ENCODE results near the gene SNX13.

Gene SNX13

GRCh38 chr7:17900464-17900863 lies 39.8 kb downstream of the SNX13 start:
- Histone ChIP-seq H3K27ac (ENCODE audit: low read depth, low read length) (no peak overlapping the region), H3K9me3 (ENCODE audit: control insufficient read depth in 5 of 5, low read length in 5 of 5) (no peaks in the 10 kb centered on the region), H3K9ac (ENCODE audit: low read length in 5 of 5) (no peak overlapping the region), H3K27me3 (ENCODE audit: control insufficient read depth in 5 of 5, insufficient read depth in 4 of 5, low read length in 5 of 5) (no peaks in the 10 kb centered on the region), H3K36me3 (ENCODE audit: control insufficient read depth in 5 of 5, insufficient read depth in 5 of 5, low read length in 5 of 5) (peaks cover 0 to 3% (median 0%) of the 10 kb centered on the region in 5 donors), H3K4me3 (ENCODE audit: low read depth in 1 of 5, low read length in 5 of 5) (no peak overlapping the region), H3K4me1 (ENCODE audit: control insufficient read depth in 5 of 5, insufficient read depth in 5 of 5, low read length in 5 of 5) (peaks cover 0 to 4% (median 0%) of the 10 kb centered on the region in 5 donors)

DNA sequence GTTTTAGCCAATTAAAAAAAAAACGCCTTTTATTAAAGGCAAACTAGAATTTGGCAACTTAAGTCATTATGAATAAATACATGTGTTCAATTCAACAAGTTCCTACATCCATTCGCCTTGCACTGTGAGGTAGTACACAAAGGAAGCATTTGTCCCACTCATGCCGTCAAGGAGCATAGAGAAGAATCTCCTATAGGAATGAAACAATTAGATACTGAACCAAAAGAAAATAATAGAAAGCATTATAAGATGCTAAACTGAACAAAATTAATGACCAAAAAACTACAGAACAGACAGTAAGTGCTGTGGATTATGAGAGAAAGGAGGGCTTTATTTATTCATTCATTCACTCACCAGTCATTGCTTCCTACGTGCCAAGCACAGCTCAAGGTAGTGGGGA lies 42.2 kb downstream of the SNX13 start:
- no peak overlapping the region for H3K9ac ChIP-seq (ENCODE audit: low read length in 5 of 5)
- peaks cover 0 to 4% (median 0%) of the 10 kb centered on the region in 5 donors for H3K4me1 ChIP-seq (ENCODE audit: control insufficient read depth in 5 of 5, insufficient read depth in 5 of 5, low read length in 5 of 5)
- no peaks in the 10 kb centered on the region for H3K27me3 ChIP-seq (ENCODE audit: control insufficient read depth in 5 of 5, insufficient read depth in 4 of 5, low read length in 5 of 5)
- no peaks in the 10 kb centered on the region for H3K9me3 ChIP-seq (ENCODE audit: control insufficient read depth in 5 of 5, low read length in 5 of 5)
- peaks cover 0 to 3% (median 0%) of the 10 kb centered on the region in 5 donors for H3K36me3 ChIP-seq (ENCODE audit: control insufficient read depth in 5 of 5, insufficient read depth in 5 of 5, low read length in 5 of 5)
- no peak overlapping the region for H3K27ac ChIP-seq (ENCODE audit: low read depth, low read length)
- H3K4me3 ChIP-seq (ENCODE audit: low read depth in 1 of 5, low read length in 5 of 5): no peak overlapping the region

- Histone ChIP-seq H3K36me3 (ENCODE audit: control insufficient read depth in 5 of 5, insufficient read depth in 5 of 5, low read length in 5 of 5) (peaks cover 5 to 34% (median 26%) of the 10 kb centered on the region in 5 donors), H3K4me3 (ENCODE audit: low read depth in 1 of 5, low read length in 5 of 5) (no peak overlapping the region), H3K9me3 (ENCODE audit: control insufficient read depth in 5 of 5, low read length in 5 of 5) (no peaks in the 10 kb centered on the region), H3K9ac (ENCODE audit: low read length in 5 of 5) (no peak overlapping the region), H3K27ac (ENCODE audit: low read depth, low read length) (no peak overlapping the region), H3K27me3 (ENCODE audit: control insufficient read depth in 5 of 5, insufficient read depth in 4 of 5, low read length in 5 of 5) (no peaks in the 10 kb centered on the region), H3K4me1 (ENCODE audit: control insufficient read depth in 5 of 5, insufficient read depth in 5 of 5, low read length in 5 of 5) (peaks cover 0 to 7% (median 0%) of the 10 kb centered on the region in 5 donors)
These were observed 53.0 kb downstream of the SNX13 start for GRCh38 chr7:17887286-17887685.

- H3K27ac ChIP-seq (ENCODE audit: low read depth, low read length): no peak overlapping the region
- no peaks in the 10 kb centered on the region for H3K27me3 ChIP-seq (ENCODE audit: control insufficient read depth in 5 of 5, insufficient read depth in 4 of 5, low read length in 5 of 5)
- no peaks in the 10 kb centered on the region for H3K4me1 ChIP-seq (ENCODE audit: control insufficient read depth in 5 of 5, insufficient read depth in 5 of 5, low read length in 5 of 5)
- H3K9ac ChIP-seq (ENCODE audit: low read length in 5 of 5): no peak overlapping the region
- H3K4me3 ChIP-seq (ENCODE audit: low read depth in 1 of 5, low read length in 5 of 5): no peak overlapping the region
- H3K9me3 ChIP-seq (ENCODE audit: control insufficient read depth in 5 of 5, low read length in 5 of 5): no peaks in the 10 kb centered on the region
- H3K36me3 ChIP-seq (ENCODE audit: control insufficient read depth in 5 of 5, insufficient read depth in 5 of 5, low read length in 5 of 5): peaks cover 8 to 36% (median 23%) of the 10 kb centered on the region in 5 donors
These were observed 57.6 kb downstream of the SNX13 start for GRCh38 chr7:17882685-17883084.

DNA sequence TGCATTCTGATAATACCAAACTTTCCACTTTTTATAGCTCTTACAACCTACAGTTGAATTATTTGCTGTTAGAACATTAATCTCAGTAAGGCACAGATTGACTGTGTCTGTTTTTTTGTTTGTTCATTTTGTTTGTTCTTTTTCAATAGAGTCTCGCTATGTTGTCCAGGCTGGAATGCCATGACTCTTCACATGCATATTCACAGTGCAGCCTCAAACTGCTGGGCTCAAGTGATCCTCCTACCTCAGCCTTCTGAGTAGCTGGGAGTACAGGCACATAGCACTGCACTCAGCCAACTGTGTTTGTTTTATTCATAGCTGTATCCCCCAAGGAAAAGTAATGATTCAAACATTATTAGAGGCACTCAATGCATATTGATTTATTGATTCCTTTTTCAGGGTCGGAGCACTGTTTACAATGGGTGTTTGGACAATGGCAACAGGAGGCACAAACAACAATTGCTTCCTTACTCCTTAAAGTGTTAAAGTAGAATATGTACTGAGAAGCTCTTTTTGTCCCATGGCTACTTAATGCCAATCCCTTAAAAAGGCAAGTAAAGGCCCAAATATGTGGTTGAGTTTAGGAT lies 61.1 kb downstream of the SNX13 start:
- no peaks in the 10 kb centered on the region for H3K4me1 ChIP-seq (ENCODE audit: control insufficient read depth in 5 of 5, insufficient read depth in 5 of 5, low read length in 5 of 5)
- H3K9me3 ChIP-seq (ENCODE audit: control insufficient read depth in 5 of 5, low read length in 5 of 5): no peaks in the 10 kb centered on the region
- H3K36me3 ChIP-seq (ENCODE audit: control insufficient read depth in 5 of 5, insufficient read depth in 5 of 5, low read length in 5 of 5): peaks cover 11 to 25% (median 19%) of the 10 kb centered on the region in 5 donors
- H3K27me3 ChIP-seq (ENCODE audit: control insufficient read depth in 5 of 5, insufficient read depth in 4 of 5, low read length in 5 of 5): no peaks in the 10 kb centered on the region
- H3K9ac ChIP-seq (ENCODE audit: low read length in 5 of 5): no peak overlapping the region
- no peak overlapping the region for H3K27ac ChIP-seq (ENCODE audit: low read depth, low read length)
- H3K4me3 ChIP-seq (ENCODE audit: low read depth in 1 of 5, low read length in 5 of 5): no peak overlapping the region

DNA sequence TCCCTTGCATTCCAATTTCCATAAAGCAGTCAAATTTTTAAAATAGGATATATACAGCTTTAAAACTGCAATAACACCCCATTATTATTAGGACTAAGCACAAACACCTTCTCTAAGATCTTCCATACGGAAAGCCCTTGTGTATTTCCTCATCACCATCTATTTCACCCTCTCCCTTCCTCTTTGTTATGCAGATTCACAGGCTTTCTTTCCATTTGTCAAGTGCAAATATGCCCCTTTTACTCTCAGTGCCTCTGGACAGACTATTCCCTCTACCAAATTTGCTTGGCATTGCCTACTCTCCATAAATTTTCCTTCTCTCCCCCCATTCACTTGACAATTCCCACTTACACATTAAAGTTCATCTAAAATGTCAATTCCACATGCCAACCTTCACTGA lies 61.7 kb downstream of the SNX13 start:
- no peak overlapping the region for H3K9ac ChIP-seq (ENCODE audit: low read length in 5 of 5)
- H3K9me3 ChIP-seq (ENCODE audit: control insufficient read depth in 5 of 5, low read length in 5 of 5): no peaks in the 10 kb centered on the region
- H3K27me3 ChIP-seq (ENCODE audit: control insufficient read depth in 5 of 5, insufficient read depth in 4 of 5, low read length in 5 of 5): no peaks in the 10 kb centered on the region
- no peak overlapping the region for H3K27ac ChIP-seq (ENCODE audit: low read depth, low read length)
- peaks cover 11 to 30% (median 19%) of the 10 kb centered on the region in 5 donors for H3K36me3 ChIP-seq (ENCODE audit: control insufficient read depth in 5 of 5, insufficient read depth in 5 of 5, low read length in 5 of 5)
- H3K4me1 ChIP-seq (ENCODE audit: control insufficient read depth in 5 of 5, insufficient read depth in 5 of 5, low read length in 5 of 5): no peaks in the 10 kb centered on the region
- H3K4me3 ChIP-seq (ENCODE audit: low read depth in 1 of 5, low read length in 5 of 5): no peak overlapping the region

- no peak overlapping the region for H3K9ac ChIP-seq (ENCODE audit: low read length in 5 of 5)
- no peaks in the 10 kb centered on the region for H3K27me3 ChIP-seq (ENCODE audit: control insufficient read depth in 5 of 5, insufficient read depth in 4 of 5, low read length in 5 of 5)
- H3K36me3 ChIP-seq (ENCODE audit: control insufficient read depth in 5 of 5, insufficient read depth in 5 of 5, low read length in 5 of 5): peaks cover 20 to 47% (median 35%) of the 10 kb centered on the region in 5 donors
- H3K27ac ChIP-seq (ENCODE audit: low read depth, low read length): no peak overlapping the region
- no peaks in the 10 kb centered on the region for H3K9me3 ChIP-seq (ENCODE audit: control insufficient read depth in 5 of 5, low read length in 5 of 5)
- H3K4me3 ChIP-seq (ENCODE audit: low read depth in 1 of 5, low read length in 5 of 5): no peak overlapping the region
- no peaks in the 10 kb centered on the region for H3K4me1 ChIP-seq (ENCODE audit: control insufficient read depth in 5 of 5, insufficient read depth in 5 of 5, low read length in 5 of 5)
These were observed 68.3 kb downstream of the SNX13 start for GRCh38 chr7:17871815-17872533.

DNA sequence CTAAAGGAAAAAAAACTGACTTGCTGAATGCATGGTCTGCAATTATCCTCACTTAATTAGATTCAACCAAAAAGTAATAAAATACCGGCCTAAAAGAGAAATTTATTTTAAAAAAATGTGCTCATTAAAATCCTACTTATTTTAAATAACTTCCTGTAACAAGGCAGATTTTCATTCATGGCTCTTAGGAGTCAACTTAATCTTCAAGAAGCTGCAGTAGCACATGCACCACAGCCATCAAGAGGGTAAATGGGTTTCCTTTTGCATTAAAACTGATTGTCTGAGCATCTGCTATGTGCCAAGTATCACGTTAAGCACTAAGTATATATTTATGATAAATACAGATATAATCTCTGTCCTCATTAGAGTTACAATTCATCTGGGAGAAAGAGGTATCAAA lies 69.9 kb downstream of the SNX13 start:
- Histone ChIP-seq H3K4me1 (ENCODE audit: control insufficient read depth in 5 of 5, insufficient read depth in 5 of 5, low read length in 5 of 5) (no peaks in the 10 kb centered on the region), H3K27me3 (ENCODE audit: control insufficient read depth in 5 of 5, insufficient read depth in 4 of 5, low read length in 5 of 5) (no peaks in the 10 kb centered on the region), H3K9ac (ENCODE audit: low read length in 5 of 5) (no peak overlapping the region), H3K27ac (ENCODE audit: low read depth, low read length) (no peak overlapping the region), H3K36me3 (ENCODE audit: control insufficient read depth in 5 of 5, insufficient read depth in 5 of 5, low read length in 5 of 5) (peaks cover 20 to 60% (median 41%) of the 10 kb centered on the region in 5 donors), H3K9me3 (ENCODE audit: control insufficient read depth in 5 of 5, low read length in 5 of 5) (peaks cover 0 to 8% (median 2%) of the 10 kb centered on the region in 5 donors), H3K4me3 (ENCODE audit: low read depth in 1 of 5, low read length in 5 of 5) (no peak overlapping the region)

- no peaks in the 10 kb centered on the region for H3K27me3 ChIP-seq (ENCODE audit: control insufficient read depth in 5 of 5, insufficient read depth in 4 of 5, low read length in 5 of 5)
- H3K4me1 ChIP-seq (ENCODE audit: control insufficient read depth in 5 of 5, insufficient read depth in 5 of 5, low read length in 5 of 5): no peaks in the 10 kb centered on the region
- peaks cover 0 to 9% (median 3%) of the 10 kb centered on the region in 5 donors for H3K9me3 ChIP-seq (ENCODE audit: control insufficient read depth in 5 of 5, low read length in 5 of 5)
- H3K4me3 ChIP-seq (ENCODE audit: low read depth in 1 of 5, low read length in 5 of 5): no peak overlapping the region
- H3K27ac ChIP-seq (ENCODE audit: low read depth, low read length): no peak overlapping the region
- peaks cover 29 to 51% (median 43%) of the 10 kb centered on the region in 5 donors for H3K36me3 ChIP-seq (ENCODE audit: control insufficient read depth in 5 of 5, insufficient read depth in 5 of 5, low read length in 5 of 5)
- no peak overlapping the region for H3K9ac ChIP-seq (ENCODE audit: low read length in 5 of 5)
These were observed 76.5 kb downstream of the SNX13 start for GRCh38 chr7:17863809-17864143.

- no peak overlapping the region for H3K27ac ChIP-seq (ENCODE audit: low read depth, low read length)
- no peaks in the 10 kb centered on the region for H3K27me3 ChIP-seq (ENCODE audit: control insufficient read depth in 5 of 5, insufficient read depth in 4 of 5, low read length in 5 of 5)
- peaks cover 29 to 50% (median 38%) of the 10 kb centered on the region in 5 donors for H3K36me3 ChIP-seq (ENCODE audit: control insufficient read depth in 5 of 5, insufficient read depth in 5 of 5, low read length in 5 of 5)
- H3K9ac ChIP-seq (ENCODE audit: low read length in 5 of 5): no peak overlapping the region
- peaks cover 0 to 9% (median 3%) of the 10 kb centered on the region in 5 donors for H3K9me3 ChIP-seq (ENCODE audit: control insufficient read depth in 5 of 5, low read length in 5 of 5)
- H3K4me1 ChIP-seq (ENCODE audit: control insufficient read depth in 5 of 5, insufficient read depth in 5 of 5, low read length in 5 of 5): no peaks in the 10 kb centered on the region
- H3K4me3 ChIP-seq (ENCODE audit: low read depth in 1 of 5, low read length in 5 of 5): no peak overlapping the region
These were observed 77.0 kb downstream of the SNX13 start for GRCh38 chr7:17863095-17863808.

Measured in subcutaneous abdominal adipose tissue (tissue), 5 donors.